Hematopoietic multipotent progenitor cell treated with erythropoietin and hydrocortisone succinate and interleukin-3 and kit ligand, for 4 days (in vitro differentiated cells): ENCODE data around the gene RPRD1A.
A peak's percentile ranks its signal among the peaks of the same experiment; 100 is the strongest.

Experiments used
- DNase-seq: peaks from one replicate; pipeline ENCODE4 v3.0.0-alpha.2; 2015

Gene RPRD1A

DNA sequence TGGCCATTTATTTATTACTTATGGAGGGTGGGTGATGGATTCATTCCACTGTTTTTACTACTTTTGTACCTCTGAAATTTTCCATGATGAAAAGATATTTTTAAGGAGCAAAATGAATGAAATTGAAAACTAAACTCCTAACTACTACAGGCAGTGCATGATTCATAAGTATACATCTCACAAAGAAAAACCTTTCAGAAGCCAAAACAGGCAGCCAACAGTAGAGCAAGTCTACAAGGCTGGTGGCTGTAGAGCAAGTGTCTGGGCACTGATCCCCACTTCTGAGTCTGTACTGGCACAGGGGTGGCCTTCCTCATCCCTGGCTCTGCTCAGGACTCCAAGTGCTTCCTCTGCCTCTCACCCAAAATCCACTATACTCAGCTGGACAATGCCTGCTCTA, 103.0 kb downstream of the RPRD1A start:
- DNase-seq = no peak

DNA sequence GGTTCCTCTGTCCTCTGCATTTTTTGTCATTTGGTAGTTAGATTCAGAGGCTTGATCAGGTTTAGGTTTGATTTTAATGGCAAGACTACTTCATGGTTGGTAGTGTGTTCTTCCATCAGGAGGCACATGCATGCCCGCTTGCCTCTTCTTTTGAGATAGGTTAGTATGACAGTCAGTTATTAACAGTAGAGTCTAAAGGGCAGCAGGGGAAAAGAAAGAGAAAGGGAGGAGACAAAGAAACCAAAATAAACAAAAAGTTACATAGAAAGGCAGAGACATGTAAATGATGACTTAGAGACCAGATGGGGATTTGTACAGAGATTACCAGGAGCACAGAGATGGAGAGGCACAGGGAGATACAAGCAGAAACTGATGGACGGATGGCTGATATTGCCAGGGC, 105.0 kb downstream of the RPRD1A start:
- no peak for DNase-seq

DNA sequence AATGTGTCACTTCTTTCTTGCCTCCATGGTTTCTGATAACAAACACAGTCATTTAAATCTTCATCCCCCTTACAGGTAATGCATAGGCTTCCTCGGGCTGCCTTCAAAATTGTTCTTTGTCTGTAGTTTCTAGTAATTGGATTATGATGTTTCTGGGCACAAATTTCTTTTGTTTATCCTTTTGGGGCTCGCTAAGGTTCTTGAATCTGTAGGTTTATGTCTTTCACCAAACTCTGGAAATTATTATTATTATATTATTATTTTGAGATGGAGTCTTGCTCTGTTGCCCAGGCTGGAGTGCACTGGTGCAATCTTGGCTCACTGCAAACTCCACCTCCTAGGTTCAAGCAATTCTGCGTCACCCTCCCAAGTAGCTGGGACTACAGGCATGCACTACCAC, 111.1 kb downstream of the RPRD1A start:
- DNase-seq = no peak

DNA sequence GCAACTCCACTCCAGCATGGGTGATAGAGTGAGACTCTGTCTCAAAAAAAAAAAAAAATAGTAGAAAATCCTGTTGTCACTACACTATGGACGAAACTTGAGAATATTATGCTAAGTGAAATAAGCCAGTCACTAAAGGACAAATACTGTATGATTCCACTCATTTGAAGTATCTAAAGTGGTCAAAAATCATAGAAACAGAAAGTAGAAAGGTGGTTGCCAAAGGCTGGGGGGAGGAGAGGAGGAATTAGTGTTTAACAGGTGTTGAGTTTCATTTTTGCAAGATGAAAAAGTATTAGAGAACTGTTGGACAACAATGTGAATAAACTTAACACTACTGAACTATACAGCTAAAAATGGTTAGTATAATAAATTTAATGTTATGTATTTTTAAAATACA, 113.7 kb downstream of the RPRD1A start:
- no peak for DNase-seq

DNA sequence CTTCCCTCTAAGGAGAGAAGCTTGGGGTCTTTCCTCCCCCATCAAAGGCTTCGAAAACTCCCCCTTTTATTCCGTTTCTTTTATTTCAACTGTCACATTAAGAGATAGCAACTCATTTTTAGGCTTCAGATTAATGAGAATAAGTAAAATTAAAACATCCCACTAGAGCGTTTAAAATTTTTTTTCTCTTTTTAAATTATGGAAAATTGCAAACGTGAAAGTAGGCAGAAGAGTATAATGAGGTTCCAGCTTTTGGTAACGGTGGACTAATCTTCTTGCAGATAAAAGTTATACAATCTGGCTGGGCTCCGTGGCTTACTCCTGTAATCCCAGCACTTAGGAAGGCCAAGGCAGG, 116.8 kb downstream of the RPRD1A start:
- DNase-seq = no peak

DNA sequence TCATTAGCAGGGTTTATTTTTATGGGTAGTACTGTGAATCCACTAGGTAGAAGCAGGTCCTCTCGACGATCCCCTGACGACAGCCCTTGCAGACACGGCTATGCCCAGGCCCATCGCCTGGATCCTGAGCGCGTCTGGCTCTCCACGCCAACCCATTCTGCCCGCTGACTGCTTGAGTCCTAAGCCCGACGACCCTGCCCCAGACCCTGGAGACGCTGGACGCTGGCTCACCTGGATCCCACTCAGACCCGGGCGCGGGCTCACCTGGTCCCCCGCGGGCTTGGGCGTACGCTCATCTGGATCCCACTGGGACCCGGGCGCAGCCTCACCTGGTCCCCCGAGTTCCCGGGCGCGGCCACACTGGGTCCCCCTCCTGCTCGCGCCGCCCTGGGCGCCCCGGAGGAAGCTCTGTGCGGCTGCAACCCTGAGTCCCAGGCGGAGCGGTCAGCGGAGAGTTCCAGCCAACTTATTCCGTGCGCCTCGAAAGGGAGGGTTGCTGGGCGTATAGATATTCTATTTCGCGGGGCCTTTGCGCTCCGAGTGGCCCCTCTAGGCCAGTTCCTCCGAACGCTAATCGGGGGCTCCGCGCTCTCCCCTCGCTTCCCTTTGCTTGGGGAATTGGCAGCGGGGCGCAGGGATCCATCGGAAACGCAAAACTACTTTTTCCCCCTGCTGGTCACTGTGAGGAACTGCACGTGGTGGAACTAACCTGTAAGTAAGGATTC, 117.3 kb downstream of the RPRD1A start:
- DNase-seq = peak; percentile 84

DNA sequence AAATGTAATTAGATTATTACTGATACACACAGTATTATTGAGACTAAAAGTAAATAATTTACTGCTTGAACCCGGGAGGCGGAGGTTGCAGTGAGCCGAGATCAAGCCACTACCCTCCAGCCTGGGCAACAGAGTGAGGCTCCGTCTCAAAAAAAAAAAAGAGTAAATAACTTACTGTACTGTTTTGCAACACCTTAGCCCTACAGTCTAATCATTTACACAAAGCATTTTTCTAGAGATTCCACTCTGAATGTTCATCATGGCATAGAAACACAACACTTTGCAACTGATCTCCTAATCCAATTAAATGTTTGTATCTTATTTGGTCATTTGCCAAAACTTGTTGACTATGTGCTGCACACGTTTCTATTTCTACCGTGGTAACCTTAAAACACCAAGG, 118.3 kb downstream of the RPRD1A start:
- no peak for DNase-seq

DNA sequence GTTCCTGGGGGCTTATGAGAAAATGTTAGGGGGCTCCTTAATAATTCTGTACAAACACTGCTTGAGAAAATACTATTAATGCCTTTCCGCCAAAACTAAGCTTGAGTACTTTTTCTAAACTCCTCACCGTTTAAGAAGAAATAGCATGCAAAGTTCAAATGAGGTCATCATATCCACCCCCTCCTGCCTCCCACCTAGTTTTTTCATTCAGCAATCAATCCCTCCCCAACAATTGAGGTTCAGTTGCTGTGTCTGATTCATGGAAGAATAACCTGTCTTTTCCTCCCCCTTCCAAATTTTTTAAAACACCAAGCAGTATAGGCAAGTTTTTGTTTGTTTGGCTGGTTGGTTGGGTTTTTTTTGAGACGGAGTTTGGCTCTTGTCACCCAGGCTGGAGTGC, 119.3 kb downstream of the RPRD1A start:
- DNase-seq = no peak

DNA sequence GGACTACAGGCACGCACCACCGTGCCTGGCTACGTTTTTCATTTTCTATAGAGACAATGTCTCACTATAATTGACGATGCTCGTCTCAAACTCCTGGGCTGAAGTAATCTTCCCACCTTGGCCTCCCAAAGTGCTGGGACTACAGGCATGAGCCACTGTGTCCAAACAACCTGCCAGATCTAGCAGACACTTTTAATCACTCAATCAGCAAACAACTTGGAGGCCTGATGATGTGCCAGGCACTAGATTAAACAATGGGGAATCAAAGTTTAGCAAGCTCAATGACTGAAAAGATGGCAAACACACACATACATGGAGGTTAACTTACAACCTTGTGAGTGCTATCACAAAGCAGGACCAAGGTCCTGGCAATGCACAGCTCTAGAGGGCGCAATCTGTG, 124.7 kb downstream of the RPRD1A start:
- DNase-seq = no peak

DNA sequence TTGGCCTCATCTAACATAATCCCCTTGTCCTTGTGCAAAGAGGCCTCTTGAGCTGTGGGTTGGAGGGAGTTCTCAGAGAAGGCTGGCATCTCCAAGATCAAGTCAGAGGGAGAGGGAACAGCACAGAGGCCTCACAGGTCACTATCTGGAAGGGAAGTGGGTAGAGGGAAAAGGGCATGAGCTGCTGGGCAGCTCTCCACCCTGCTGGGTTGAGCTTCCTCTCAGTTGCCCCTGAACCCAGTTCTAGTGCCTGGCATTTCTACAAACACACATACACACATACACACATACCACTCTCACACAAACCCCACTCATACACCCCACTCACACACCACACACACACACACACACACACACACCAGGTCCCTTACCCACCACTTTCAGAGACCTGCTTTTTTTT, 125.2 kb downstream of the RPRD1A start:
- no peak for DNase-seq

DNA sequence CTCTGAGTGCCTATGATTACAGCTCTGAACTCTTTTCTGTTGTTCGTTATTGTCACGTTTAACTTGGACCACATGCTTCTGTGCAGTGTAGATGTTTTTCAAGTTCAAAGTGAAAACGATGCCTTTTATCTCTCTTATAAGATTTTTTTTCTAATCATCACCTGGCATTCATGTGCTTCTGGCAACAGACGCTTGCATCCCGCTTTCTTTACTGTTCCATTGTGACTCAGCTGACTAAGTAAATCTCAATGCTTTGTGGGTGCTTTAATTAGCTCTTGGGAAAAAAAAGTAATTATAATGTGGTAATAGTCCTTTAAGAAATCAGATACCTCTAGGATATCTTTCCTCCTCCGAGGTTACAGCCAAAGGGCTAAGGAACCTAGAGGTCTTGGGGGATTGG, 126.1 kb downstream of the RPRD1A start:
- no peak for DNase-seq
